Hippocampal formation (tissue), 2 donors: ENCODE results near the gene DNAH3.
"Not testable (repeated sequence)": the region's sequence is repeated elsewhere in the genome, so short reads cannot be mapped to it uniquely, and the experiment has no call there.

Experiments used
- DNase-seq, 2 donors: peaks; one replicate each; lab custom pipeline; 2025; lab: John Stamatoyannopoulos, UW

DNAH3 gene

GRCh38 chr16:21169249-21169981 is 18.8 kb upstream of the DNAH3 start:
- DNase-seq, result no peak

- no peak for DNase-seq
Observed at GRCh38 chr16:21167929-21168602, 17.4 kb upstream of the DNAH3 start.

GRCh38 chr16:21167360-21167759 is 16.7 kb upstream of the DNAH3 start:
- DNase-seq, result no peak

GRCh38 chr16:21166561-21166961 is 15.9 kb upstream of the DNAH3 start:
- no peak for DNase-seq

- DNase-seq, result no peak
Observed at GRCh38 chr16:21164521-21165168, 14.0 kb upstream of the DNAH3 start.

- no peak for DNase-seq
Observed at GRCh38 chr16:21163576-21163975, 12.9 kb upstream of the DNAH3 start.

- no peak for DNase-seq
Observed at GRCh38 chr16:21162661-21163151, 12.1 kb upstream of the DNAH3 start.

GRCh38 chr16:21161211-21161610 is 10.6 kb upstream of the DNAH3 start:
- DNase-seq, result no peak

- DNase-seq, result no peak
Observed at GRCh38 chr16:21160276-21160675, 9.6 kb upstream of the DNAH3 start.

- DNase-seq, result no peak
Observed at GRCh38 chr16:21159281-21159951, 8.8 kb upstream of the DNAH3 start.

GRCh38 chr16:21158208-21159110 is 7.8 kb upstream of the DNAH3 start, which contains the start of gene LDAF1:
Gene LDAF1, plus strand, starts transcription at chr16:21158674. Its CDS starts 2,509 bp downstream, at chr16:21161183.
- DNase-seq, result peak; percentile 15 to 38

GRCh38 chr16:21157632-21158031 is 7.0 kb upstream of the DNAH3 start:
- no peak for DNase-seq

- DNase-seq, result peak; percentile 22 to 65
Observed at GRCh38 chr16:21156767-21157467, 6.3 kb upstream of the DNAH3 start.

- not testable (repeated sequence) for DNase-seq
Observed at GRCh38 chr16:21156011-21156410, 5.4 kb upstream of the DNAH3 start.

- DNase-seq, result not testable (repeated sequence)
Observed at GRCh38 chr16:21153124-21153729, 2.6 kb upstream of the DNAH3 start.

GRCh38 chr16:21152160-21153030 is 1.7 kb upstream of the DNAH3 start:
- not testable (repeated sequence) for DNase-seq

- no peak for DNase-seq
Observed at GRCh38 chr16:21145738-21146137, 4.9 kb downstream of the DNAH3 start.

GRCh38 chr16:21134053-21134452 is 16.6 kb downstream of the DNAH3 start:
- no peak for DNase-seq

- no peak for DNase-seq
Observed at GRCh38 chr16:21130811-21131210, 19.8 kb downstream of the DNAH3 start.
